ENCODE data around the gene HSDL2.
"Not testable (repeated sequence)": the region's sequence is repeated elsewhere in the genome, so short reads cannot be mapped to it uniquely, and the experiment has no call there.

The HSDL2 gene

GRCh38 chr9:112367465-112367864 is 12.4 kb upstream of the HSDL2 start:
- DNase-seq = no peak

DNA sequence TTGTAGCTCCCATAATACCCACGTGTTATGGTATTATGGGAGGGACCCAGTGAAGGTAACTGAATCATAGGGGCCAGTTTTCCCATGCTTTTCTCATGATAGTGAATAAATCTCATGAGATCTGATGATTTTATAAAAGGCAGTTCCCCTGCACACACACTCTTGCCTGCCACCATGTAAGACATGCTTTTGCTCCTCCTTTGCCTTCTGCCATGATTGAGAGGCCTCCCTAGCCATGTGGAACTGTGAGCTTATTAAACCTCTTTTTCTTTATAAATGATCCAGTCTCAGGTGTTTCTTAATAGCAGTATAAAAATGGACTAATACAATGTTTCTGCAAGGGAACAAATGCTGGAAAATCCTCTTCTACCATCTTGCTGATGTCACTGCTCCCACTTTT is 10.1 kb upstream of the HSDL2 start:
- DNase-seq = no peak

GRCh38 chr9:112371060-112371459 is 8.8 kb upstream of the HSDL2 start:
- DNase-seq = no peak

DNA sequence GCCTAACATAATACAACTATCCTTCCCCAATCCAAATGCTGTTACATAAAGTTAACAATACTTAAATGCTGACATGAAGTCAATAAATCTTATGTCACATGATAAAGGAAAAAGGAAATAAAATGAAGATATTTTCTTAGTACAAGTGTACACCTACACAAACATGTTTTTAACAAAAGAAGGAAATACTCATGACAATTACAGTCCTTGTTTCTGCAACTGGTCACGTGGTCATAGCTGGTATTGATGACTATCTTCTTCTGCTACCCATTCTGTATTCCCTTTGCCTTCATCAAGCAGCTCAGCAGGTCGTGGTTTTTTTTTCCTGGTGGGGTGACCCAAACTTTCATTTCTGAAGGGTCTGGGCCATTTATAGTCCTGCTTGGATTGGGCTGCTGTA is 6.2 kb upstream of the HSDL2 start:
- DNase-seq = not testable (repeated sequence)

- not testable (repeated sequence) for DNase-seq
Measured at GRCh38 chr9:112374232-112374631, 5.7 kb upstream of the HSDL2 start.

DNA sequence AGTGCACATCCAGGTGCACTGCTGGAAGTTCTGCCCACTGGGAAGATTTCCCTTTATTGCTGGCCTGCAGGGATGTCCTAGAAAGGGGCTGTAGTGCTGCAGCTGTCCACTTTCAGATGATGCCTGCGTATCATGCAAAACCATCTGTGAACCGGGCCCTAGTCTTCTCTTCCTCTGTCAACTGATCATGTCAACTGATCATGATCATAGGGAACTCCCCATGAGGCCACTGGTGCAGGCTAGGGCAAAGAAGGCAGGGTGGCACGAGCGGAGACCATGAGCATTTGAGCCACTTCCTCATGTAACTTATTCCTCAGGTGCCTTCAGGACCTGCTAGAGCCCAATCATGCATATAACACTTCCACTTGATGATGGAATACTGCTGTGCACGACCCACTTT is 4.5 kb upstream of the HSDL2 start:
- DNase-seq = no peak

DNA sequence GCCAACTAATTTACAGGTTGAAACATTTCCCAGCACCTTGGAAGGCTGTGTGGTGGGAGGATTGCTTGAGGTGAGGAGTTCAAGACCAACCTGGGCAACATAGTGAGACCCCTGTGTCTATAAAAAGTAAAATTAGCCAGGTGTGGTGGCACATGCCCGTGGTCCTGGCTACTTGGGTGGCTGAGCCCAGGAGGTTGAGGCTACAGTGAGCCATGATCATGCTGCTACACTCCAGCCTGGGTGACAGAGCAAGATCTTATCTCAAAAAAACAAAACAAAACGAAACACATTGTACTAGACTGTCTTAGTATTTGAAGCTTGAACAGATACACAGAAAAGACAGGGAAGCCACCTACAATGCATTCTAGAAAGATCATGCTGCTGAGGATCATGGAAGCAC is 2.8 kb upstream of the HSDL2 start:
- no peak for DNase-seq

GRCh38 chr9:112377684-112378327 is 2.1 kb upstream of the HSDL2 start:
- DNase-seq = no peak

DNA sequence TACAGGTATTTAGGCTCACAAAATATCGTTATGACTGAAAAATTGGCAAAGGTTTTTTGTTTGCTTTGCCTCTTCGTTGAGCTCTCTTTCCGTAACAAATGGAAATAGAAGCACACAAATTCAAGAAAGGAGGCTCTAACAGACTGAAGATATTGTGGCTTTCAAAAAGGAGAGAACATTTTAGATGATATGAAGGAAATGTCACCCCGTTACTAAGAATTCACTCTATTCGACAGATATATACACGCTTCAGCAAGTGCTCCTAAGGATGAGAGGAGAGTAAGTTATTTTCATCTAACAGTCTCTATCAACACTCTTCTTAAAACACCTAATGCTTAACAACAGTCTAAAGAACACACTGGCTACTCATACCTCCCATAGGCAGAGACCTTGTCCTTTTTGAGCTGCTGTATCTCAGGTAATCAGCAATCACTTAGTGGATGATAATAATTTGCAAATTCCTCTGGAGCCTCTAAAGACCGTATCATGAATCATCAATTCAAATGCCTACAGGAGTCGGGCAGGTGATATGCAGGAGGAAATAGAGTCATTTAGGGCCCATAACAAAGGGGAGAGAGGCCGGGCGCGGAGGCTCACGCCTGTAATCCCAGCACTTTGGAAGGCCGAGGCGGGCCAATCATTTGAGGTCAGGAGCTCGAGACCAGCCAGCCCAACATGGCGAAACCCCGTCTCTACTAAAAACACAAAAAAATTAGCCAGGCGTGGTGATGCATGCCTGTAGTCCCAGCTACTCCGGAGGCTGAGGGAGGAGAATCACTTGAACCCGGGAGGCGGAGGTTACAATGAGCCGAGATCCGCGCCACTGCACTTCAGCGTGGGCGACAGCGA is 1.4 kb upstream of the HSDL2 start:
- no peak for DNase-seq

GRCh38 chr9:112379177-112380101 is 469 bp upstream of the HSDL2 start:
- peak; percentile 99 for DNase-seq

DNA sequence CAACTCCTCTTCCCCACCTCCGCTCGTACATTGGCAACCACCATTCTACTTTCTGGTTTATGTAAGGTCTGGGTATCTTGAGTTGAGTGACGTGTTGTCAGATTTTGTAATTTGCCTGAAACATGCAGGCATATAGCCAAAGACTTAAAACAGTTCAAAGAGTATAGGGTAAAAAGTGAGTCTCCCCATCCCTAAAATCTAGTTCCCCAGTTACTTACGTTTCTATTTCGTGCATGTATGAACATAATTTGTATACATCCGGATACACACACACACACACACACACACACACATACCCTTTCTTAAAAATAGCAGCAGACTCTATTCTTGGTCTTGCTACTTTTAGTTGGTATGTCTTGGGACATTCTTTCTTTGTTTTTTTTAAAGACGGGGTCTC is 915 bp downstream of the HSDL2 start:
- DNase-seq = no peak

GRCh38 chr9:112382066-112382465 is 2.2 kb downstream of the HSDL2 start:
- DNase-seq = no peak

GRCh38 chr9:112382501-112383364 is 2.8 kb downstream of the HSDL2 start:
- no peak for DNase-seq

DNA sequence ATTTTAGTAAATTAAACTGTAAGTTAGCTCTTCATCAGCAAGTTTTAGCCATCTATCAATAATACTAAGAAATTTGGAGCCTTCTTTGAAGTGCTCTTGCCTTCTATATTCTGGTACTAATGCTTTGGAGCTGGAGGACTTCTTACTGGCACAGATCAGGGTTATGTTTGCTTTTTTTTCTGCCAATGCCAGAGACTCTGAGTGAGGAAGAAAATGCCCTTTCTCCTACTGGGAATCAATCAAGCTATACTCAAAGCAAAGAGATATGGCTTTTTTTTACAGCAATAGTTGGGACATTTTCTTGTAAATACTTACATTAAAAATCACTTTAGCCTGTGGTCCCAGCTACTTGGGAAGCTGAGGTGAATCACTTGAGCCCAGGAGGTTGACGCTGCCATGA is 4.3 kb downstream of the HSDL2 start:
- no peak for DNase-seq

DNA sequence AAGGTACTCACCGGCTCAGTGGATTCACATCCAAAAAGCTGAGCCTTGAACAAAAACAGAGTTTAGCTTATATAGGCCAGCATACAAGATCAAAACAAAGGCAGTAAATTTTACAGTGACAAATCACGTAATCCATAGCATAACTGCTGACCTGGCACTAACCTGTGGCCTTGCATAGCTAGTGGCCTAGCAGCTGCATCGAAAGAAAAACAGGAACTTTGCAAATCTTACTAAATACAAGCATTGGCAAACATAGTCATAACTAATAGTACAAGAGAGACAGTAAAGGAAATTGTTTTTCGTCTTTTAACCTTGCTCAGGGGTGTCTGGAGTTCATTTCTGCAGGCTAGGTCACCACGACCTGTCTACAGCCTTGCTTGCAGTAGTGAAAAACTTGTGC is 4.8 kb downstream of the HSDL2 start:
- DNase-seq = no peak

- no peak for DNase-seq
Measured at GRCh38 chr9:112387115-112387514, 7.2 kb downstream of the HSDL2 start.

DNA sequence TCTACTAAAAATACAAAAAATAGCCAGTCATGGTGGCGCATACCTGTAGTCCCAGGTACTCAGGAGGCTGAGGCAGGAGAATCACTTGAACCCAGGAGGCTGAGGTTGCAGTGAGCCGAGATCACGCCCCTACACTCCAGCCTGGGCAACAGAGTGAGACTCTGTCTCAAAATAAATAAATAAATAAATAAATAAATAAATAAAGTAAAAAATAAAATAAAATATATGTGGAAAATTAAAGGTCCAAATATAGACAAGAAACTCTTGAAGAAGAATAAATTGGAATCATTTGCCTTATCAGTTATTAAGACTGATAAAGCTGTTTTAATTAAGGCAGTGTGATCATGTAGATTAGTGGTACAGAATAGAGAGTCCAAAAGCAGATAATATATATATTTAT is 10.0 kb downstream of the HSDL2 start:
- DNase-seq = not testable (repeated sequence)

GRCh38 chr9:112391936-112392560 is 12.1 kb downstream of the HSDL2 start:
- DNase-seq = not testable (repeated sequence)

GRCh38 chr9:112393146-112393545 is 13.2 kb downstream of the HSDL2 start:
- not testable (repeated sequence) for DNase-seq

DNA sequence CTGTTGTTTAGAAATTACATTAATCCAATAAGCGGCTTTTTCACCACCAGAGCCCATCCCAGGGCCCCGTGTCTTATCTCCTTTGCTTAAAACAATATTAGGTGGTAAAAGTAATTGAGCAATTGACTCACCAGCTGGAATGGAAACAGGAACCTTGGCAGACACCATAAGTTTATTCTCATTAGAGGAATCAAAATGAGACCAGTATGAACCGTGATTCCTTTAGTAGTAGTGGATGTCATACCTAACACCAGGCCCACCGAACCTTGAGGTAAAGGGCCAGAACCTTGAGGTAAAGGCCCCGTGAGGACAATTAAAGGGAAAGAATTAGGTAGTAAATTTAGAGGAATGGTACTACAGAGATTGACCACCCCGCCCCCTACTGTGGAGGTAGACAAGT is 16.5 kb downstream of the HSDL2 start:
- DNase-seq = no peak

DNA sequence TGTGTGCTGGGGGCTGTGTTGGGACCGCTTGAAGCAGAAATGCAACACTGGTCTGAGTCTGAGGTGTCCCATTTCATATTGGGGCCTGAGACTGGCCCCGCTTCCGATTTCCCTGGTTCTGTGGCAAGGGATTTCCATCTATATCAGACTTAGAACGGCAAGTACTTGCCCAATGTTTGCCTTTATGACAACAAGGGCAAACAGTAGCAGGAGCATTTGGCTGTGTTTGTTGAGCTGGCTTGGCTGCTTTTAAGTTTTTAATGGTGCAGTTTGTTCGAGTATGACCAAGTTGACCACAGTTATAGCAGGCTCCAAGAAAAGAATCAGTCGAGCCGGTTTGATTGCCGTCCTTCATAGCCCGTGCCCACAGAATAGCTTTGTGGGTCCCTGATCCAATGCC is 17.0 kb downstream of the HSDL2 start:
- no peak for DNase-seq
